ENCODE results near the gene ARHGAP35.

ARHGAP35 gene

GRCh38 chr19:46892252-46893179 lies 31.7 kb downstream of the ARHGAP35 start:
- H3K4me3 ChIP-seq (ENCODE audit: low read depth, low read length) = no peak overlapping the region
- no peak for DNase-seq (ENCODE audit: low read depth)
- no peak for TF ChIP-seq CTCF (IDR thresholded peaks at IDR 0.05; ENCODE audit: control insufficient read depth, extremely low read depth, insufficient read depth)

- no peak overlapping the region for H3K4me3 ChIP-seq (ENCODE audit: low read depth, low read length)
- no peak for DNase-seq (ENCODE audit: low read depth)
- TF ChIP-seq CTCF (IDR thresholded peaks at IDR 0.05; ENCODE audit: control insufficient read depth, extremely low read depth, insufficient read depth) = no peak
Observed at GRCh38 chr19:46896076-46896794, 35.4 kb downstream of the ARHGAP35 start.

DNA sequence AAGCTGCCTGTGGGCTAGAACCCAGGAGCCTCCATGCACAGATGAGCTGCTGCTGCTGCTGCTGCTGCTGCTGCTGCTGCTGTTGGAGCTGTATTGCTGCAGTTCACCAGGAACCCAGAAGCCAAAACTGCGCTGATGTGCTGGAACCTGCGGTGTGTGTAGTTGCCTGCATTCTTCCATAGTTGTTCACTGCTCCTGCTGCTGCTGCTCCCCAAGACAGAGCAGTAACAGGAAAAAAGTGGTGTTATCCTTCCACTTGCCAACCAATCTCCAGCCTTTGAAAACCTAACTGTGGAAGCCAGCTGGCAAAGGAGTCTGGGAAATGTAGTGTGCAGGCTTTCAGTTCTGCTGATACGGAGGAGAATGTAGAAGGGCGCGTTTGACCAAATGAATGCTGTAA lies 37.9 kb downstream of the ARHGAP35 start:
- DNase-seq (ENCODE audit: low read depth) = no peak
- no peak for TF ChIP-seq CTCF (IDR thresholded peaks at IDR 0.05; ENCODE audit: control insufficient read depth, extremely low read depth, insufficient read depth)
- H3K4me3 ChIP-seq (ENCODE audit: low read depth, low read length) = no peak overlapping the region

DNA sequence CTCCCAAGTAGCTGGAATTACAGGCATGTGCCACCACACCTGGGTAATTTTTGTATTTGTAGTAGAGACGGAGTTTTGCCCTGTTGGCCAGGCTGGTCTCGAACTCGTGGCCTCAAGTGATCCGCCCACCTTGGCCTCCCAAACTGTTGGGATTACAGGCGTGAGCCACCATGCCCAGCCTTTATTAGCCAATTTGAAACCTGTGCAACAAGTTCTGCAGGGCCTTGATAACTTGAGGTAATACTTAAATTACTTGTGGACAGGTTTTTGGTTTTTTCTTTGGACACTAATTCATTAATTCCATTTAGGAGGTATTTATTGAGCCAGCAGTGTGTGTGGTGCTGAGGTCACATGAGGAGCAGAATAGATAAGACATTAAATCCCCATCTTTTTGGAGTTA lies 39.5 kb downstream of the ARHGAP35 start:
- no peak overlapping the region for H3K4me3 ChIP-seq (ENCODE audit: low read depth, low read length)
- TF ChIP-seq CTCF (IDR thresholded peaks at IDR 0.05; ENCODE audit: control insufficient read depth, extremely low read depth, insufficient read depth) = no peak
- no peak for DNase-seq (ENCODE audit: low read depth)

DNA sequence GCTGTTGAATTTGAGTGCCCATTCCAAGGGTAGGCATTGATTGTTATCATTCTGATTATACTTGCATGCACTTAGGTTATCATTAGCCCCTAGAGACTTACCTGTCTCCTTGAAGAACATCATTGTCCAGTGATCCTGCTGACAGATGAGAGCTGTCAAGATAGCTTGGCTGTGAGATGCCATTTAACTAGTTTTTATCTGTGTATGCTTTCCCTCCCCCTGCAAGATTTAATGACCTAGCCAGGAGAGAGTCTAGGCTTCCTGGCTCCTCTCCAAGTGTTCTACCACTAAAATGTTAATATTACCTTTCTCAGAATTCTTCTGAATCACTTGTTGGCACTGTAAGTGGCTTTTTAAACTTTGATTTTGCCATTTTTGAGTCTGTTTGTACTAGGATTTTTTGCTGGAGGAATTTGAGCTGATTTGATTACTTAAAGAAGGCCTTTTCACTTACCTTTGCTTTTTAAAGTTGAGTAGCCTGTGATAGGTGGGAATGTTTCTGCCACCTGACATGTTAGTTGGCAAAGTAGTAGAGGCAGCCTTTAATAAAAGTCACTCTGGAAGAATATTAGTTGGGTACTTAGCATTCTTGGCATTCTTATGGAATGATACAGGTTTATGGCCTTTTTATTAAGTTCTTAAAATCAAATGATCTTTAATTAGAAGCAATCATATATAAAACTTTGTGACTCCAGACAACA lies 41.1 kb downstream of the ARHGAP35 start:
- no peak overlapping the region for H3K4me3 ChIP-seq (ENCODE audit: low read depth, low read length)
- no peak for TF ChIP-seq CTCF (IDR thresholded peaks at IDR 0.05; ENCODE audit: control insufficient read depth, extremely low read depth, insufficient read depth)
- DNase-seq (ENCODE audit: low read depth) = no peak

DNA sequence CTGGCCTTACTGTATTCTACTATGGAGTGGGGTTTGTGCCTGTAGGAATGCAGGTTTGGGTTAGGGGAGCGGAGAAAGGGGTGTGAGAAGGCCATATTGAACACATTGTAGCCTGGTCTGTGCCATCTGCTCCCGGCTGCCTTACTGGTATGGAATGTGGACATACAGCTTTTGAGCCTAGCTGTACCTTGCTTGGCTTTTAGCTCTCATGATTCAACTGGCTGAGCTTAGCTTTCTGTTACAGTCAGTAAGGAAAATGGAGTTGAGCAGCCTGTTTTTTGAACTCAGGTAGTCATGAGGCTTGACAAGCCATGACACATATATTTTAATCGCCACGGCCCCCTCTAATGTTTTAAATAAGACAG lies 41.6 kb downstream of the ARHGAP35 start:
- H3K4me3 ChIP-seq (ENCODE audit: low read depth, low read length) = no peak overlapping the region
- no peak for DNase-seq (ENCODE audit: low read depth)
- TF ChIP-seq CTCF (IDR thresholded peaks at IDR 0.05; ENCODE audit: control insufficient read depth, extremely low read depth, insufficient read depth) = no peak

Measured in LNCaP clone FGC (cell line).